HG03565 (cell line): ENCODE measurements around the gene GRHL3.
"Not testable (repeated sequence)": the region's sequence is repeated elsewhere in the genome, so short reads cannot be mapped to it uniquely, and the experiment has no call there.

Experiments used
- ATAC-seq: cut with Tn5 transposase; IDR thresholded peaks from one replicate; pipeline ENCODE4 v1.9.1; 2021; ENCODE audit warnings: mild to moderate bottlenecking, moderate library complexity; ENCODE audit not compliant: unreplicated experiment

Gene GRHL3

GRCh38 chr1:24319312-24319863 lies at the start of gene GRHL3:
Gene GRHL3, plus strand, starts transcription at chr1:24319357. Its CDS starts 195 bp downstream, at chr1:24319552.
- ATAC-seq = no peak

GRCh38 chr1:24274203-24275103 lies 44.7 kb upstream of the GRHL3 start:
- ATAC-seq = not testable (repeated sequence)

GRCh38 chr1:24275104-24275410 lies 44.1 kb upstream of the GRHL3 start:
- ATAC-seq = no peak

GRCh38 chr1:24275510-24275909 lies 43.6 kb upstream of the GRHL3 start:
- no peak for ATAC-seq

GRCh38 chr1:24276791-24277190 lies 42.4 kb upstream of the GRHL3 start:
- no peak for ATAC-seq

GRCh38 chr1:24277420-24278169 lies 41.6 kb upstream of the GRHL3 start:
- peak; percentile 46 for ATAC-seq

GRCh38 chr1:24278726-24279125 lies 40.4 kb upstream of the GRHL3 start:
- no peak for ATAC-seq

- ATAC-seq = no peak
Measured at GRCh38 chr1:24279590-24280232, 39.4 kb upstream of the GRHL3 start.

GRCh38 chr1:24281591-24281990 lies 37.6 kb upstream of the GRHL3 start:
- ATAC-seq = no peak

- no peak for ATAC-seq
Measured at GRCh38 chr1:24282491-24282890, 36.7 kb upstream of the GRHL3 start.

GRCh38 chr1:24283326-24284155 lies 35.6 kb upstream of the GRHL3 start:
- ATAC-seq = no peak

- no peak for ATAC-seq
Measured at GRCh38 chr1:24284156-24284471, 35.0 kb upstream of the GRHL3 start.

- ATAC-seq = no peak
Measured at GRCh38 chr1:24285231-24285630, 33.9 kb upstream of the GRHL3 start.

GRCh38 chr1:24286246-24287010 lies 32.7 kb upstream of the GRHL3 start:
- ATAC-seq = no peak

GRCh38 chr1:24287779-24288178 lies 31.4 kb upstream of the GRHL3 start:
- not testable (repeated sequence) for ATAC-seq

- ATAC-seq = no peak
Measured at GRCh38 chr1:24288479-24288878, 30.7 kb upstream of the GRHL3 start.

- no peak for ATAC-seq
Measured at GRCh38 chr1:24289937-24290595, 29.1 kb upstream of the GRHL3 start.

- ATAC-seq = no peak
Measured at GRCh38 chr1:24290933-24291487, 28.1 kb upstream of the GRHL3 start.

- ATAC-seq = no peak
Measured at GRCh38 chr1:24292103-24292502, 27.1 kb upstream of the GRHL3 start.
